Common myeloid progenitor, CD34-positive (primary cell): ENCODE results near the gene BPIFB4.

ENCODE experiments used
- CTCF ChIA-PET: fragments of 350-600 bp; sonication (Branson Sonifier 250); formaldehyde crosslinking; loops from one replicate; lab custom pipeline; 2021; ENCODE audit warnings: antibody characterized with exemption; lab: Charles Lee
- POLR2A ChIA-PET: fragments of 350-600 bp; sonication (Branson Sonifier 250); formaldehyde crosslinking; loops from one replicate; lab custom pipeline; 2021; ENCODE audit warnings: antibody characterized with exemption; lab: Charles Lee
- DNase-seq, 3 donors: peaks; one replicate each; pipeline versions ENCODE4 v3.0.0 to v3.0.0-alpha.2; 2013
- H3K27ac ChIP-seq, 2 experiments: 1 replicate in 1 of 2; 2 replicates in 1 of 2; pipeline ENCODE4 v1.7.0; 2013; ENCODE audit warnings: inconsistent platforms in 2 of 2, low read length in 2 of 2, mild to moderate bottlenecking in 2 of 2, low read depth in 1 of 2, moderate library complexity in 1 of 2; ENCODE audit not compliant: severe bottlenecking in 2 of 2, insufficient read depth in 1 of 2, poor library complexity in 1 of 2
- H3K27me3 ChIP-seq, 5 experiments: replicated peaks in 2 of 5; 1 replicate in 3 of 5; 2 replicates in 2 of 5; pipeline versions ENCODE4 v1.6.1 to v1.7.0; 2013; ENCODE audit warnings: low read length in 4 of 5, mild to moderate bottlenecking in 2 of 5, moderate library complexity in 2 of 5, inconsistent platforms in 1 of 5; ENCODE audit not compliant: insufficient read depth in 5 of 5, control insufficient read depth in 4 of 5
- H3K36me3 ChIP-seq, 4 experiments: 1 replicate in 2 of 4; 2 replicates in 2 of 4; pipeline versions ENCODE4 v1.6.1 to v1.7.0; 2013; ENCODE audit warnings: low read length in 3 of 4, control low read depth in 1 of 4, mild to moderate bottlenecking in 1 of 4; ENCODE audit not compliant: control insufficient read depth in 4 of 4, insufficient read depth in 4 of 4
- H3K4me1 ChIP-seq, 4 experiments: 1 replicate in 3 of 4; 2 replicates in 1 of 4; pipeline versions ENCODE4 v1.6.1 to v1.7.1; 2013; ENCODE audit warnings: low read length in 3 of 4, mild to moderate bottlenecking in 3 of 4, control low read depth in 1 of 4, inconsistent platforms in 1 of 4, moderate library complexity in 1 of 4; ENCODE audit not compliant: control insufficient read depth in 4 of 4, insufficient read depth in 4 of 4; ENCODE audit errors: control extremely low read depth in 1 of 4
- H3K4me3 ChIP-seq, 7 experiments: 1 replicate in 4 of 7; 2 replicates in 3 of 7; pipeline versions ENCODE4 v1.5.1 to v1.7.0; 2013; ENCODE audit warnings: mild to moderate bottlenecking in 7 of 7, low read length in 6 of 7, moderate library complexity in 6 of 7, inconsistent platforms in 2 of 7, low read depth in 2 of 7, control low read depth in 1 of 7; ENCODE audit not compliant: insufficient read depth in 4 of 7, control insufficient read depth in 1 of 7; ENCODE audit errors: extremely low read depth in 1 of 7
- H3K9me3 ChIP-seq, 5 experiments: 1 replicate in 4 of 5; 2 replicates in 1 of 5; pipeline versions ENCODE4 v1.6.1 to v1.7.1; 2013; ENCODE audit warnings: low read length in 4 of 5, mild to moderate bottlenecking in 2 of 5, inconsistent platforms in 1 of 5, low read depth in 1 of 5, moderate library complexity in 1 of 5; ENCODE audit not compliant: control insufficient read depth in 4 of 5, insufficient read depth in 2 of 5; ENCODE audit errors: control extremely low read depth in 1 of 5
- WGBS: methylation state at CpG from one replicate; pipeline ENCODE4 v1.1.5; 2013; ENCODE audit not compliant: insufficient coverage; 5-methylcytosine and 5-hydroxymethylcytosine counted together

BPIFB4 gene

GRCh38 chr20:33137195-33137594 lies 57.8 kb downstream of the BPIFB4 start:
- no CpG with 5 or more reads among the region's 3 CpGs for WGBS
- H3K4me3 ChIP-seq: no peak overlapping the region
- H3K27me3 ChIP-seq: peaks cover 0 to 4% (median 4%) of the 10 kb centered on the region in 5 experiments
- H3K27ac ChIP-seq: no peak overlapping the region
- no peak for DNase-seq
- ChIA-PET POLR2A (no interaction called here), CTCF (no interaction called here)
- no peaks in the 10 kb centered on the region for H3K36me3 ChIP-seq
- no peaks in the 10 kb centered on the region for H3K4me1 ChIP-seq
- H3K9me3 ChIP-seq: peaks cover 0 to 18% (median 5%) of the 10 kb centered on the region in 5 experiments

DNA sequence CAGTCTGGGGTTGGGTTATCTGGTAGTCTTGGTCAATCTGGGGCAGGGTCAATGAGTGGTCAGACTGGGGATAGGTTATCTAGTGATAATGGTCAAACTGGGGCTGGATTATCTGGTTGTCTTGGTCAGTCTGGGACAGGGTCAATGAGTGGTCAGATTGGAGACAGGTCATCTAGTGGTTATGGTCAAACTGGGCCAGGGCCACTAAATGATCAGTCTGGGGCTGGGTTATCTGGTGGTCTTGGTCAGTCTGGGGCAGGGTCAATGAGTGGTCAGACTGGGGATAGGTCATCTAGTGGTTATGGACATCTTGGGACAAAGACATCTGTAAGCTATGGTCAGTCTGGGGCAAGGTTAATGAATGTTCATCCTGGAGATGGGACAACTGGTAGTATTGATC lies 60.0 kb downstream of the BPIFB4 start:
- Histone ChIP-seq H3K27me3 (peaks cover 0 to 4% (median 2%) of the 10 kb centered on the region in 5 experiments), H3K4me1 (no peaks in the 10 kb centered on the region), H3K4me3 (no peak overlapping the region), H3K36me3 (no peaks in the 10 kb centered on the region), H3K27ac (no peak overlapping the region), H3K9me3 (peaks cover 0 to 21% (median 5%) of the 10 kb centered on the region in 5 experiments)
- no peak for DNase-seq
- POLR2A ChIA-PET: no interaction called here
- CTCF ChIA-PET: interaction anchor here (1.0 kb wide), 1 partner anchor 1572 kb away, joined by 3 read pairs; no protein-coding TSS in a partner anchor

- Histone ChIP-seq H3K4me1 (no peaks in the 10 kb centered on the region), H3K4me3 (no peak overlapping the region), H3K36me3 (no peaks in the 10 kb centered on the region), H3K27ac (no peak overlapping the region), H3K27me3 (peaks cover 0 to 6% (median 3%) of the 10 kb centered on the region in 5 experiments), H3K9me3 (peaks cover 0 to 3% (median 0%) of the 10 kb centered on the region in 5 experiments)
- DNase-seq: no peak
- ChIA-PET CTCF (no interaction called here), POLR2A (no interaction called here)
- WGBS: 92% methylated on average over 5 of the region's 5 CpGs
Observed at GRCh38 chr20:33145521-33145920, 66.1 kb downstream of the BPIFB4 start.

- Histone ChIP-seq H3K27me3 (peaks cover 0 to 12% (median 3%) of the 10 kb centered on the region in 5 experiments), H3K4me3 (no peak overlapping the region), H3K36me3 (no peaks in the 10 kb centered on the region), H3K27ac (no peak overlapping the region), H3K9me3 (peaks cover 0 to 3% (median 0%) of the 10 kb centered on the region in 5 experiments), H3K4me1 (no peaks in the 10 kb centered on the region)
- ChIA-PET CTCF (no interaction called here), POLR2A (no interaction called here)
- no peak for DNase-seq
- 94% methylated on average over 3 of the region's 5 CpGs for WGBS
Observed at GRCh38 chr20:33147299-33147698, 67.9 kb downstream of the BPIFB4 start.

GRCh38 chr20:33148040-33148439 lies 68.6 kb downstream of the BPIFB4 start:
- Histone ChIP-seq H3K4me1 (no peaks in the 10 kb centered on the region), H3K27ac (no peak overlapping the region), H3K4me3 (no peak overlapping the region), H3K36me3 (no peaks in the 10 kb centered on the region), H3K27me3 (peaks cover 0 to 19% (median 3%) of the 10 kb centered on the region in 5 experiments), H3K9me3 (peaks cover 0 to 1% (median 0%) of the 10 kb centered on the region in 5 experiments)
- ChIA-PET POLR2A (no interaction called here), CTCF (no interaction called here)
- DNase-seq: no peak
- 97% methylated on average over 4 of the region's 4 CpGs for WGBS

DNA sequence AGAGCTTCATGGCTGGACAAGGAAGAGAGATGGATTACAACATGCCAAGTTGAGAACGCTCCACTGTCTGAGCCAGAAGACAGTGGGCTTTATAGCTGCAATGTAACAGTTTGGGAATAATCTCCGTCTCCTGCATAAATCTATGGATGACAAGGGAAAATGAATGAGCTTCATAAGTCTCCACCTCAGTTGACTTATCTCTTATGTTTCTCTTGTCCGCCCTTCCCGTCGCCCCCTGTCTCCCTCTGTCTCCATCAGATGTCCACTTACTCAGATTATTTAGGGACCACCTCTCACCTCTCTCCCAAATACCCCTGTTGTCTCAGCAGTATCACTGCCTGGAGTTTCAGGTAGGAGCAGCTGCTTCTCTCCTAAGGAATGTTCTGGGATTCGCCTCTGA lies 74.8 kb downstream of the BPIFB4 start:
- Histone ChIP-seq H3K9me3 (no peaks in the 10 kb centered on the region), H3K27me3 (peaks cover 0 to 36% (median 7%) of the 10 kb centered on the region in 5 experiments), H3K27ac (no peak overlapping the region), H3K4me3 (no peak overlapping the region), H3K4me1 (no peaks in the 10 kb centered on the region), H3K36me3 (no peaks in the 10 kb centered on the region)
- POLR2A ChIA-PET: no interaction called here
- no peak for DNase-seq
- CTCF ChIA-PET: no interaction called here
- WGBS: 86% methylated on average over 5 of the region's 6 CpGs

GRCh38 chr20:33158637-33159385 lies 79.4 kb downstream of the BPIFB4 start:
- peaks cover 0 to 23% (median 7%) of the 10 kb centered on the region in 5 experiments for H3K27me3 ChIP-seq
- no peaks in the 10 kb centered on the region for H3K4me1 ChIP-seq
- ChIA-PET POLR2A (interaction anchor here (0.5 kb wide), 1 partner anchor 29 kb away, joined by 3 read pairs; no protein-coding TSS in a partner anchor), CTCF (no interaction called here)
- H3K9me3 ChIP-seq: no peaks in the 10 kb centered on the region
- H3K4me3 ChIP-seq: no peak overlapping the region
- WGBS: 90% methylated on average over 4 of the region's 9 CpGs
- H3K27ac ChIP-seq: no peak overlapping the region
- DNase-seq: no peak
- H3K36me3 ChIP-seq: no peaks in the 10 kb centered on the region
